Mesenteric fat pad (tissue), 1 donor: ENCODE data around the gene CTDSPL. TPM values are rescaled to one million over a fixed set of nuclear protein-coding genes. Genes with fewer than 3 reads are reported as not detected.

ENCODE experiments used
- DNase-seq: peaks from one replicate; pipeline ENCODE4 v3.0.0-alpha.2; 2020; ENCODE audit warnings: low spot score
- total RNA-seq: library from RNA; stranded (reverse); fragmentation: NEBNext Ultra II Directional; extraction: Animal tissue kit (Norgen Biotek cat#: 25700); gene quantifications from one replicate; pipeline ENCODE4 v1.2.1, GENCODE V29; 2021
- donor health status: DM: yes; HTN: yes; CAD: no.

The CTDSPL gene
- total RNA-seq, 1 donor from 2014 or later = 19.0 TPM

- DNase-seq = no peak
Observed at GRCh38 chr3:37910671-37911400, 49.2 kb downstream of the CTDSPL start.

DNA sequence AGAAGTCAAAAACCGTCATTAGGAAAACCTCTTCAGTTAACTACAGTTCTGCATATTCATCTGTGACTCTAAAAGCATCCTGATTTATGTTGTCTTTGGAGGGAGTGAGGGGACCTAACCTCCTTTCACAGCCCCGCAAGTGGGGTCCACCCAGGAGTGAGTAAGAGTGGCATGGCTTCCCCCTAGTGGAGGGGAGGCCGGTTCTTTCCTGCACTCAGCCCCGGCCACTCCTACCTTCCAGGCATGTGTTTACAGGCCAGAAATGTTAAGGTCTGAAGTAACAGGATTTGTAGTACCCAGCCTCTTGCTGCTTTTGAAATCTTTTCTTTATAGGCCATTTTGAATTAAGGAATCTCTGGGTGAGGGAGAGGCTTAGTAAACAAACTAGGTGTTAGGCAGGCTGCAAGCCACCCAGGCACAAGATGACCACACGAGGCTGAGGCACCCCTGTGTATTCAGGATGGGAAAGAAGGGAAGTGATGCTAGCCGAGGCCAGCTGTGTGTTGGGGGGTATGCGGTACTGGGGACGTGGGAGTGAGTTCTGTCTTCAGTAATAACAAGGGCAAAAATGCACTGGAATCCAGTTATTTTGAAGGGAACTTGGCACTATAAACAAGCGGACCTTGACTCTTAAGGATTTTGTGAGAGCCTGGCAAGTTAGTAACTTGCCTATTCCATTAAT, 50.5 kb downstream of the CTDSPL start:
- DNase-seq = no peak

DNA sequence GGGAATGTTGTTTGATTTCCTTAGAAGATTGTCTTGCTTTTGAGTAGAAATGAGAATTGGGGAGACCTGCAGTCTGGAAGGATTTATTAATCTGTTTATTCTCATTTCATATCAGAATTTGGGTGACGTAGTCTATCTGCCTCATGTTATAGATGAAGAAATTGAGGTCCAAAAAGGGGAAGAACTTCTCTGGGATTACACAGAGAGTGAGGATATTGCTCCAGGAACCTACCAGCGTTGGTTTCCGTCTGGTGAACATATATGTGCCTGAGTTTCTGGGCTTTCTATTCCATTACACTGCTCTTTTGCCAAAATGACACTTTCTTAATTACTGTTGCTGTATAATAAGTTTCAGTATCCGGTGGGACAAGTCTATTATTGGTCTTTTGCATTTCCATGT, 51.8 kb downstream of the CTDSPL start:
- no peak for DNase-seq

DNA sequence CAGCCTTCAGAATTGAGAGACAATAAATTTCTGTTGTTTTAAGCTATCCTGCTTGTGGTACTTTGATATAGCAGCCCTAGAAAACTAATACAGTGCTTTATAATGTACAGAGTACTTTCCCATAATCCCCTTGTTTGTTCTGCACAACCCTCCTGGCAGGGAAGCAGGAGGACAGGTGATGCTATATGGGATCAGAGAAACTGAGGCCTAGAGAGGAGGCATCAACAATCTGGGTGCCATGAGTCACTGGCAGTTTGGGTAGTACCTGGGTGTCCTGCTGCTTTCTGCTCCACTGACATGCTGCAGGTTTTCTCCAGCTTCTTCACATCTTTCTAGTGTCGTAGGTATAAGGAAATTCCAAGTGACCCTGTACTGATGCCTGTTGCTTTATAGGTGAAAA, 55.0 kb downstream of the CTDSPL start:
- no peak for DNase-seq

DNA sequence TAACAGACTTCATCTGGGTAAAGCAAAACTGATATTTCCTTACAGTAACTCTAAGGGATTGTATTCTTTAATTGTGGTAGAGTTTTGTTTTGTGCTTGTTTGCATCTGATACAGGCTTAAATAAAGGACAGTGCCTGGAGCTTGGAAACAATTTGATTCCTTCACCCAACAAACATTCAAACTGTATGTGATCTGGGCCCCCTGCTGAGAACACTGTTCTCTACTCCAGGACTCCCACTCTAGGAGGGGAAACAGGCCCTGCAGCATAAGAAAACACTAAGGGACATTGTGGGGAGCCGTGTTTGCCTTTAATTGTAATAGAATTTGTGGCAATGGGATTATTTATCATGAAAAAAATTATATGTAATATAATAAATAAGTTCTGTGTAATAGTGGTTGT, 56.9 kb downstream of the CTDSPL start:
- DNase-seq = no peak

- no peak for DNase-seq
Observed at GRCh38 chr3:37920156-37920699, 58.5 kb downstream of the CTDSPL start.

DNA sequence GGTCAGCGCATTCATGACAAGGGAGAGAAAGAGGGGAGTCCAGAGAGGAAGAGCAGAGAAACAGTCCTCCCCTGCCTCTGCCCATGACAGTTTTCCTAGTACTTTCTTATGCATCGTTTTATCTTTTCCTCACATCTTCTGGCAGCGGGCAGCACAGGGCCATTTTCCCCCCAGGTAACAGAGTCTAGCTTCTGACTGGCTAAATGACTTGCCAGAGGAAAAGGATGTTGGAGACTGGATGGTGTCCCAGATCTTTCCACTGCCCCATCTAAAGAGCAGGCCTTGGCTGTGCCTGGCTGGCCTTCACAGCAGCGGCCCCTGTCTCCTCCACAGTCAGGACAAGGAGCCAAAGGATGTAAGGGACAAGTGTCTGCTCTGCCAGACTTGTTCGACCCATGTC, 59.3 kb downstream of the CTDSPL start:
- DNase-seq = no peak

- peak; percentile 73 for DNase-seq
Observed at GRCh38 chr3:37922721-37923568, 61.3 kb downstream of the CTDSPL start.

DNA sequence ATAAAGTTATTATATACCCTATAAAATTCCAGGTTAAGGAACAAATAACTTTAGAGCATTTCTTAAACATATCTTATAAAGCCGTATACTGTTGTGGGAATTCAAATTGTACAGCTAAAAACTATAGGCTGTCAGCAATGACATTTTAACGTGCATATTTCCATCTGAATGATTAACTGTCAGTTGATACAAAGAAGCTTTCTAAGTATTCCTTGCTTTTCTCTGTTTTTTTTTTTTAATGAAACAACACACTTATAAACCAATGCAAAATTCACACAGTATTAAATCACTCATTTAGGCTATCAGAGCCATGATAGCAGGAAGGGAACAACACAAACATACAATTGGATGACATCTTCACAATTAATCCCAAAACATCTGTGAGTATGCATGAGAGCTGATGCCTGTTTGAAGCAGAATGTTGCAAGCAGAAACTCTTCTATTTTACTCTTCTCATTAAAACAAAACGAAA, 61.9 kb downstream of the CTDSPL start:
- no peak for DNase-seq

DNA sequence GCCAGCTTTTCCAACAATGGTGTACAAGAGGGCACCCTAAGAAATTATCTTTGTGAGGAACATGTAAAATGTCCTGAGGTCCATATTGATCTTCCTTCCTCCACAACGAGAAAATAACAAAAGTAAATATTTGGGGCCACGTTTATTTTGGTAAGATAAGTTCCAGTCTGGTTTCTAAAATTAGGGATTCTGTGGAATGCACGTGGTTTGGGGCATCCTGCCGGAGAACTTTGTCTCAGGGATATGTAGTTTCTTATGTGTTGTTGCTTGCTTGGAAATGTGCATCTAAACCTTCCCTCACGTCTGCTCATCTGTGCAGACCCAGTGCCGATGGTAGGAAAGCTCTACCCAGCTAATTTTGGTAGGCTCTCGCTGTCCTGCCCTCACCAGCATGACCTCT, 62.8 kb downstream of the CTDSPL start:
- DNase-seq = peak; percentile 6

GRCh38 chr3:37925157-37925556, 63.5 kb downstream of the CTDSPL start:
- DNase-seq = peak; percentile 28

GRCh38 chr3:37926611-37927010, 64.9 kb downstream of the CTDSPL start:
- no peak for DNase-seq

DNA sequence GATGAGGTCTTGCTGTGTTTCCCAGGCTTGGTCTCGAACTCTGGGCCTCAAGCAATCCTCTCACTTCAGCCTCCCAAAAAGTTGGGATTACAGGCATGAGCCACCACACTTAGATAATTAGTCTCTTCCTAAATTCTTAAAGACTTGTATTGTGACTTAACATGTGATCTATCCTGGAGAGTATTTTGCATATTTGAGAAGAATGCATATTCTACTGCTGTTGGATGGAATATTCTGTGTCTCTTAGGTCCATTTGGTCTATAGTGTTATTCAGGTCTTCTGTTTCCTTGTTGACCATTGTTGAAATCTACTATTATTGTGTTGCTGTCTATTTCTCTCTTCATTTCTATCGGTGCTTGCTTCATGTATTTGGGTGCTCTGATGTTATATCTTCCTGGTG, 68.8 kb downstream of the CTDSPL start:
- DNase-seq = no peak

DNA sequence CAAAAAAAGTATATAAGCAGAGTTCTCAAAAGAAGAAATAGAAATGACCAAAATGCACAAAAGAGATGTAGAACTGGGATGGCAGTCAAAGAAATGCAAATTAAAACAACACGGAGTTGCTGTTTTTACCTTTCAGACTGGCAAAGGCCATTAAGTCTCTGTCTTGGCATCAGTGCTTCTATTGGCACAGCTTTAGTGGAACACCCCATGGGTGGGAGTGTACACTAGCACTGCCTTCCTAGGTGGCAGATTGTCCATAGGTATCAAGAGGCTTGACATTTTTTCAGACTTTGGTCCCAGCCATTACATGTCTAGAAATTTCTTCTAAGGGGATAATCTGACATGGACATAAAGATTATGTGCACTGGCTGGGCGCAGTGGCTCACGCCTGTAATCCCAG, 70.8 kb downstream of the CTDSPL start:
- no peak for DNase-seq

- DNase-seq = no peak
Observed at GRCh38 chr3:37934631-37935289, 73.1 kb downstream of the CTDSPL start.

DNA sequence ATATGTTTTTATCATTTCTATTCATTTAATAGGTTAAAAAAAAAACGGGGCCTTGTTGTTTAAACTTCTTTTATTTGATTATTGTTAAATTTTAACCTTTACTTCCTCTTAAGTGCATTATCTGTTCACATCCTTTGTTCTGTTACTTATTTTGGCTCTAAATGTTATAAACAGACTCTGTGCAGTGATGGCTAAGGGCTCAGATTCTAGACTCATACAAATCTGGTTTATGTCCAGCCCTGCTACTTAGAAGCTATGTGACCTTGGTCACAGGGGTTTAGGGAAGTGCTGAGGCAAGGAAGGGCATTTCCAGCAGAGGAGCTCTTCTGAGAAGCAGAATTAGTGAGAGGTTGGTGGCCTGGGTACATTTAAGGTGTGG, 73.6 kb downstream of the CTDSPL start:
- no peak for DNase-seq

DNA sequence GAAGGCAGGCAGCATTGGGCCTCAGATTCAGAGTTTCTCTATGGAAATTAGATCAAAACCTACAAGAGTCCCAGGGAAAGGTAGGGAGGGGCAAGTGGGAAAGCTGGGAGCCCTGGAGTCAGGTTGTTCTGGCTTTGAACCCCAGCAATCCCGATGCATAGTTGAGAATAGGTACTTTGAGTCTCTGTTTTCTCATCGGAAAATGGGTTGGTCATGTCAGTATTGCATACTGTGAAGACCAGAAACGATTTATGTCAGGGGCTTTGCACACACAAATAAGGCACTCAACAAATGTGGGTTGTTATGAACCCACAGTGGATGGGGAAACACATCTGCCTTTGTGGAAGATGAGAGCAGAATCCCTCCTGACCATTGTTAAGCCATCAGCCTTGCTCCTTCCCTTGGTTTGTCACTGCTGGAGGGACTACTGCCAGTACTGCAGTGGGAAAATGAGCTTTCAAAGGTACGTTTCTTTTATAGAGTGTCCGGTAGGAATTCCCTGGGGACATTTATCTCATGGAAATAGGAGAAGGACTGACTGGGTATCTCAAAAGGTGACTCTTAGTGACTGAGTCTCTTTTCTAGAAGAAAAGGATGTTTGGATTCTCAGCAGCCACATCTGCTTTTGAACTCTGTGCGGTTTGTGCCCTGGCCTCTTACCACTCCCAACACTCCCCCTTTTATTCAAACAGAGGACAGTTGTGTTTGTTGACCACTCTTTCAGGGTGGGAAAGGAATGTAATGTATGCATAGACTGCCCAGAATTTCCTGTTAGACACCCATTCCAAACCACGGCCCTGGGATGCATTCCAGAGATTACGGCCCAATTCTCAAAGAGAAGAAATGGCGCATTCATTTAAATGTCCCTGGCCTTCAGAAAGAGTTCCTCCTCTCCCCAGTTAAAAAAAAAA, 74.3 kb downstream of the CTDSPL start:
- no peak for DNase-seq

DNA sequence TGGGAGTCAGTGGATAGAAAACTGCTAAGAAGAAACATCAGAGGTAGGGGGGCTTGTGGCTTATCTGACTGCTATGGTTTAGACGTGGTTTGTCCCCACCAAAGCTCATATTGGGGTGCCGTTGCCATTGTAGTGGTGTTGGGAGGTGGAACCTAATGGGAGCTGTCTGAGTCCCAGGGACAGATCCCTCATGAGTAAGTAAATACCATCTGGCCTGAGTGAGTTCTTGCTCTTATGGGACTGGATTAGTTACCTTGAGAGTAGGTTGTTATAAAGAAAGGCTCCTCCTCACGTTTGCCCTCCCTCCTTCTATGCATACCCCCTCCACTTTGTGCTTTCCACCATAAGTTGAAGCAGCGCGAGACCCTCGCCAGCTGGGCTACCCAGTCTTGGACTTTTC, 75.5 kb downstream of the CTDSPL start:
- no peak for DNase-seq

GRCh38 chr3:37938011-37938410, 76.3 kb downstream of the CTDSPL start:
- DNase-seq = no peak

GRCh38 chr3:37940242-37940908, 78.7 kb downstream of the CTDSPL start:
- no peak for DNase-seq
